ENCODE data around the gene SPTBN5.

Gene SPTBN5

GRCh38 chr15:41885321-41885720, 8.5 kb downstream of the SPTBN5 start:
- DNase-seq (ENCODE audit: low read depth in 1 of 2, low spot score in 1 of 2): no peak

- DNase-seq (ENCODE audit: low read depth in 1 of 2, low spot score in 1 of 2): no peak
These were observed 9.4 kb downstream of the SPTBN5 start for GRCh38 chr15:41884458-41884857.

GRCh38 chr15:41883484-41883825, 10.4 kb downstream of the SPTBN5 start:
- DNase-seq (ENCODE audit: low read depth in 1 of 2, low spot score in 1 of 2): no peak

GRCh38 chr15:41882689-41883483, 11.0 kb downstream of the SPTBN5 start:
- DNase-seq (ENCODE audit: low read depth in 1 of 2, low spot score in 1 of 2): no peak

GRCh38 chr15:41881920-41882688, 11.7 kb downstream of the SPTBN5 start:
- no peak for DNase-seq (ENCODE audit: low read depth in 1 of 2, low spot score in 1 of 2)

- DNase-seq (ENCODE audit: low read depth in 1 of 2, low spot score in 1 of 2): no peak
These were observed 12.3 kb downstream of the SPTBN5 start for GRCh38 chr15:41881550-41881919.

GRCh38 chr15:41881086-41881485, 12.8 kb downstream of the SPTBN5 start:
- DNase-seq (ENCODE audit: low read depth in 1 of 2, low spot score in 1 of 2): no peak

GRCh38 chr15:41880156-41880877, 13.5 kb downstream of the SPTBN5 start:
- DNase-seq (ENCODE audit: low read depth in 1 of 2, low spot score in 1 of 2): no peak

- DNase-seq (ENCODE audit: low read depth in 1 of 2, low spot score in 1 of 2): no peak
These were observed 14.5 kb downstream of the SPTBN5 start for GRCh38 chr15:41879321-41879845.

- no peak for DNase-seq (ENCODE audit: low read depth in 1 of 2, low spot score in 1 of 2)
These were observed 15.5 kb downstream of the SPTBN5 start for GRCh38 chr15:41878355-41878699.

- DNase-seq (ENCODE audit: low read depth in 1 of 2, low spot score in 1 of 2): no peak
These were observed 16.1 kb downstream of the SPTBN5 start for GRCh38 chr15:41877631-41878354.

- DNase-seq (ENCODE audit: low read depth in 1 of 2, low spot score in 1 of 2): no peak
These were observed 17.2 kb downstream of the SPTBN5 start for GRCh38 chr15:41876689-41877088.

GRCh38 chr15:41876007-41876406, 17.8 kb downstream of the SPTBN5 start:
- DNase-seq (ENCODE audit: low read depth in 1 of 2, low spot score in 1 of 2): no peak

GRCh38 chr15:41874736-41875135, 19.1 kb downstream of the SPTBN5 start:
- no peak for DNase-seq (ENCODE audit: low read depth in 1 of 2, low spot score in 1 of 2)

- DNase-seq (ENCODE audit: low read depth in 1 of 2, low spot score in 1 of 2): no peak
These were observed 20.1 kb downstream of the SPTBN5 start for GRCh38 chr15:41873711-41874110.

- no peak for DNase-seq (ENCODE audit: low read depth in 1 of 2, low spot score in 1 of 2)
These were observed 21.6 kb downstream of the SPTBN5 start for GRCh38 chr15:41872166-41872747.

GRCh38 chr15:41871175-41871905, 22.5 kb downstream of the SPTBN5 start:
- DNase-seq (ENCODE audit: low read depth in 1 of 2, low spot score in 1 of 2): no peak

- DNase-seq (ENCODE audit: low read depth in 1 of 2, low spot score in 1 of 2): no peak
These were observed 23.2 kb downstream of the SPTBN5 start for GRCh38 chr15:41870689-41871081.

GRCh38 chr15:41869770-41870688, 23.8 kb downstream of the SPTBN5 start:
- DNase-seq (ENCODE audit: low read depth in 1 of 2, low spot score in 1 of 2): no peak

Data from stimulated activated CD4-positive, alpha-beta T cell treated with anti-CD3 and anti-CD28 coated beads, Interleukin-15, amount 100 ng/mL, for 1 hour (primary cell).